GM12875 (cell line): ENCODE results near the gene CTRB2.
"Not testable (repeated sequence)": the region's sequence is repeated elsewhere in the genome, so short reads cannot be mapped to it uniquely, and the experiment has no call there.

ENCODE experiments used
- H3K4me3 ChIP-seq: one replicate; pipeline ENCODE4 v1.5.1; 2011; ENCODE audit warnings: low read depth, low read length, control low read depth
- CTCF ChIP-seq: IDR thresholded peaks from 2 replicates; pipeline ENCODE4 v1.5.1; 2011; ENCODE audit warnings: low read depth, mild to moderate bottlenecking, control low read depth, inconsistent platforms, low read length, moderate library complexity, borderline replicate concordance; ENCODE audit not compliant: insufficient read depth

Gene CTRB2

GRCh38 chr16:75222271-75222783, 15.4 kb upstream of the CTRB2 start:
- TF ChIP-seq CTCF, result no peak
- no peak overlapping the region for H3K4me3 ChIP-seq

GRCh38 chr16:75219838-75220237, 12.9 kb upstream of the CTRB2 start:
- H3K4me3 ChIP-seq, result no peak overlapping the region
- TF ChIP-seq CTCF, result no peak

GRCh38 chr16:75219088-75219487, 12.1 kb upstream of the CTRB2 start:
- H3K4me3 ChIP-seq, result no peak overlapping the region
- no peak for TF ChIP-seq CTCF

GRCh38 chr16:75218256-75219076, 11.5 kb upstream of the CTRB2 start, which contains the start of gene CTRB1:
CTRB1 (plus strand) TSS chr16:75218988; CDS start chr16:75219008, 20 bp downstream.
- TF ChIP-seq CTCF, result no peak
- no peak within 1 kb of the TSS for H3K4me3 ChIP-seq

- no peak overlapping the region for H3K4me3 ChIP-seq
- TF ChIP-seq CTCF, result no peak
Observed at GRCh38 chr16:75217389-75217851, 10.5 kb upstream of the CTRB2 start.

- no peak for TF ChIP-seq CTCF
Observed at GRCh38 chr16:75216576-75216975, 9.6 kb upstream of the CTRB2 start.

GRCh38 chr16:75216127-75216526, 9.2 kb upstream of the CTRB2 start:
- H3K4me3 ChIP-seq, result no peak overlapping the region
- TF ChIP-seq CTCF, result no peak

More at GRCh38 chr16:75216576-75216975, 9.6 kb upstream of the CTRB2 start:
- H3K4me3 ChIP-seq, result no peak overlapping the region

- H3K4me3 ChIP-seq, result not testable (repeated sequence)
Observed at GRCh38 chr16:75211286-75211685, 4.3 kb upstream of the CTRB2 start.
